GM18951 (cell line): ENCODE results near the gene HERPUD1.
"Not testable (repeated sequence)": the region's sequence is repeated elsewhere in the genome, so short reads cannot be mapped to it uniquely, and the experiment has no call there.

Source experiments
- POLR2A ChIP-seq: IDR thresholded peaks from 4 replicates; pipeline ENCODE4 v1.6.1; 2011; ENCODE audit warnings: mild to moderate bottlenecking; ENCODE audit not compliant: insufficient read length, insufficient read depth; ENCODE audit errors: extremely low read depth
- in situ Hi-C: fragments of 300-500 bp; cut with MboI; formaldehyde crosslinking; loops from one replicate; pipeline ENCODE4 v1.12.0; 2022; ENCODE audit warnings: low sequenced_read_pairs, mixed read lengths, inconsistent platforms; ENCODE audit not compliant: unreplicated experiment

HERPUD1 gene

DNA sequence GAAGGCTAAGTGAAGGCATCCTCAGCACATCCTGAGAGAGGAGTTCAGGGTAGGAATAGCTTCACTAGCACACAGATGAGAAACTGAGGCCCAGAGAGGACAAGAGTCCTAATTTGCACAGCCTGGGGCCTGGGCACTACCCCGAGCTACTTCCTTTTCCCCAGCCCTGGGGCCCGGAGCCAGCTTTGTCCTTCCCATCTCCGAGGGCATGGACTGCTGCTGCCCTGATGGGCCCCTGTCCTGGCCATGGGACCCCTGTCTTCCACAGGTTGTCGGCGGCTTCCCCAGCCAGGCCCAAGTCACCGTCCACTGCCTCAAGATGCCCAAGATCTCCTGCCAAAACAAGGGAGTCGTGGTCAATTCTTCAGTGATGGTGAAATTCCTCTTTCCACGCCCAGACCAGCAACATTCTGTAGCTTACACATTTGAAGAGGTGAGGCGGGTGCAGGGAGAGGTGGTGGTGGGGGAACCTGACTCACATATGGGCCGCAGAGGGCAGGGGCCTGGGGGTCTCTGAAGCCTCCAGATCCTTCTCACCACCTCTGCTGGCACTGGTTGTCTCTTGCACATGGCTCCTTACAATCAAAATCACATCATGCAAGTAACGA, 46.0 kb downstream of the HERPUD1 start:
- in situ Hi-C loops = no loop called here
- TF ChIP-seq POLR2A = no peak

- in situ Hi-C loops = no loop called here
- no peak for TF ChIP-seq POLR2A
Measured at GRCh38 chr16:56980201-56980535, 48.2 kb downstream of the HERPUD1 start.

DNA sequence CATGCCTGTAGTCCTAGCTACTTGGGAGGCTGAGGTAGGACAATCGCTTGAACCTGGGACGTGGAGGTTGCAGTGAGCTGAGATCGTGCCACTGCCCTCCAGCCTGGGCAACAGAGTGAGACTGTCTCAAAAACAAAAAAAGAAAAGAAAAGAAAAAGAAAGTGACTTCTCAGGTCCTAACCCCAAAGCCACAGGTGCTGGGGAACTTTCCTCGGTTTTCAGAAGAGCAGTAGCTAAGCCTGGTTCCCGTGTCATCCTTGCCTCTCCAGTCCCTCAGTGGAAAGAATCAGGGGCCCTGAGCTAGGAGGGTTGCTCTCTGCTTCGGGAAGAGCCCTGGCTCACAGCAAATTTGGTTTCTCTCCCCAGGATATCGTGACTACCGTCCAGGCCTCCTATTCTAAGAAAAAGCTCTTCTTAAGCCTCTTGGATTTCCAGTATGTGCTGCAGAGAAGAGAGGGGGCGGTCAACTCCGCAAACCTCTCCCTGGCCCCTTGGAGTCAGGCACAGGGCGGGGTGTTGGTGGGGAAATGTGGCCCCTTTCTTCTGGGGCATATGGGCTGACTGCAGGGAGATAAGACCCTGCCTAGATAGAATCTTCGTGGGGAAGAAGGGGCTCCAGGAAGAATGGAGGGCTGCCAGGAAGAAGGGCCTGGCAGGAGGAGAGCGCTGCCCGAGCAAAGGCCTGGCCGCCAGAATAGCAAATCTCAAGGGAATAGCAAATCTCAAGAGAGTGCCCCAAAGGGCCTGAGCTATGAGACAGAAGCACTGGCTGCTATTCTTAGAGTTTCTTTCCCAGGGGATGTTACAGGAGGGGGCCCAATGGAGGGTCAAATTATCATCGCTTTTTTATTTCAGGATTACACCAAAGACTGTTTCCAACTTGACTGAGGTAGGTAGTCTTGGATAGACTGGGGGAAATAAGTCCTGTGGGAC, 49.1 kb downstream of the HERPUD1 start:
- no peak for TF ChIP-seq POLR2A
- in situ Hi-C loops = no loop called here

DNA sequence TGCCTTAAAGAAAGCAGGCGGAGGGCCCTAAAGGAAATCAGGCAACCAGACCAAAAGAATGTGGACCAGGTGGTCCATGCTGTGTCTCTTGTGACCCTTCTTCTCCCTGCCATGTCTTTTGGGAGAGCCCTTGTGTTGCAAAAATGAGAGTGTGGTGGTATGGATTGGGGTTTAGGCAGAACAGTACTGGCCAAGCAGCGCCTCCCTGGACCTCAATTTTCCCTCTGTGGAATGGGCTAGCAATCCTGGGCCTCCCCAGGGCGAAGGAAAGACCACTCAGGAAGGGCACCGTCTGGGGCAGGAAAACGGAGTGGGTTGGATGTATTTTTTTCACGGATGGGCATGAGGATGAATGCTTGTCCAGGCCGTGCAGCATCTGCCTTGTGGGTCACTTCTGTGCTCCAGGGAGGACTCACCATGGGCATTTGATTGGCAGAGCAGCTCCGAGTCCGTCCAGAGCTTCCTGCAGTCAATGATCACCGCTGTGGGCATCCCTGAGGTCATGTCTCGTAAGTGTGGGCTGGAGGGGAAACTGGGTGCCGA, 49.9 kb downstream of the HERPUD1 start:
- in situ Hi-C loops = no loop called here
- no peak for TF ChIP-seq POLR2A

DNA sequence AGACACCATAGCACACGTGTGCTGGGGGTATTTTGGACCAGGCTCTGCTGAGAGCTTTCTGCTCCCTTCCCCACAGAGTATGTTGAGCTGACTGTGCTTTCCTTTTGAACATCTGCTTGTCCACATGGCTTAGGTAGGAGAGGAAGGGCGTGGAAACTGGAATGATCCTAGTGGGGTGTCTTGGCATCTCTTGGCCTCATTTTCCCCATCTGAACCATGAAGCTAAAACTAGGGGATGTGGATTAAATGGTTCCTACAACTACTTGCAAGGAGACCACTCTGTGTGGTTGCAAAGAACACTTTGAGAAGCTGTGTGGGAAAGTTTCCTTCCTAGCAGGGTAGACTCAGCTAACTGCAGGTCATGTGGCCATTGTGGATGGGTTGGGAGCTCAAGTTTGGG, 50.8 kb downstream of the HERPUD1 start:
- no peak for TF ChIP-seq POLR2A
- in situ Hi-C loops = no loop called here

DNA sequence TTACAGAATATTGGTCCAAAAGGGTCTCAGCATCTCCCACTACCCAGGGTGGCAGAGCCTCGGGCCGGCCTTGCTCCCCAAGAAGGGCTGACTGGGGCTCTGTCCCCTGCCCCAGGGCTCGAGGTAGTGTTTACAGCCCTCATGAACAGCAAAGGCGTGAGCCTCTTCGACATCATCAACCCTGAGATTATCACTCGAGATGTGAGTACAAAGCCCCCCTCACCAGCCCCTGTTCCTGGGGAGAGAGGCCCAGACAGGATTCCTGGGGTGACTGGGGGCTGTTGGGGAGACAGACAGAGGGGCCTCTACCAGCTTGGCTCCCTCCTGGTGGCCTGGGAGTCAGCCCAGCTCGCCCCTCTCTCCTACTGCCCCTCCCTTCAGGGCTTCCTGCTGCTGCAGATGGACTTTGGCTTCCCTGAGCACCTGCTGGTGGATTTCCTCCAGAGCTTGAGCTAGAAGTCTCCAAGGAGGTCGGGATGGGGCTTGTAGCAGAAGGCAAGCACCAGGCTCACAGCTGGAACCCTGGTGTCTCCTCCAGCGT, 51.3 kb downstream of the HERPUD1 start:
- in situ Hi-C loops = no loop called here
- no peak for TF ChIP-seq POLR2A

GRCh38 chr16:56984639-56985038, 52.7 kb downstream of the HERPUD1 start:
- in situ Hi-C loops = no loop called here
- TF ChIP-seq POLR2A = no peak

GRCh38 chr16:56985288-56985961, 53.5 kb downstream of the HERPUD1 start:
- no peak for TF ChIP-seq POLR2A
- in situ Hi-C loops = no loop called here

DNA sequence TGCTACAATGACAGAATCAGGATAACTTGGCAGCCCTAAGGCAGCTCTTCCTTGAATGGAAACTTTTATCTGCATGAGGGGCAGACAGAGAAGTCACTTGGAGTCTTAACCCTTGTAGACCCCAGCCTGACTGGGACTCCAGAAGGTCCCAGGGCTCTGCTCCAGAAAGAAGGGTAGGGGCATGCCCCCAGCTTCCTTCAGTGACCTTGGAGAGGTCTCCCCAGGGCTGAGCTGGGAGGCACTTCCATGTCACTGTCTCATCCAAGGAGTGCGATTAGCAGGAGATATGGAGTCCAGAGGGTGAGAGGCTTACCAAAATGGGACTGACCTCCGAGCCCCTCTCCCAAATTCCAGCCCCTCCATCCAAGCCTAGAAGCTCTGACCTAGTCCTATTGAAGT, 54.0 kb downstream of the HERPUD1 start:
- in situ Hi-C loops = no loop called here
- TF ChIP-seq POLR2A = no peak

GRCh38 chr16:56986361-56986760, 54.4 kb downstream of the HERPUD1 start:
- in situ Hi-C loops = no loop called here

GRCh38 chr16:56986908-56987307, 55.0 kb downstream of the HERPUD1 start:
- in situ Hi-C loops = not testable (repeated sequence)

More at GRCh38 chr16:56986361-56986760, 54.4 kb downstream of the HERPUD1 start:
- TF ChIP-seq POLR2A = no peak

- no peak for TF ChIP-seq POLR2A
- in situ Hi-C loops = no loop called here
Measured at GRCh38 chr16:56987692-56988091, 55.8 kb downstream of the HERPUD1 start.
